Loucy (cell line): ENCODE measurements around the gene SPATS2.

Source experiments
- H2AFZ ChIP-seq: fragments of 200-600 bp; sonication (generic); 2 replicates; pipeline ENCODE4 v1.6.0; 2016; ENCODE audit warnings: antibody characterized with exemption, mild to moderate bottlenecking, low read length, moderate library complexity
- H3F3A ChIP-seq: fragments of 200-600 bp; 2 replicates; pipeline ENCODE4 v1.6.0; 2016; ENCODE audit warnings: antibody characterized with exemption, low read depth, mild to moderate bottlenecking
- H3K27me3 ChIP-seq: fragments of 200-600 bp; sonication (generic); 2 replicates; pipeline ENCODE4 v1.6.1; 2014; ENCODE audit warnings: low read length, mild to moderate bottlenecking; ENCODE audit not compliant: insufficient read depth, poor library complexity, severe bottlenecking
- H3K36me3 ChIP-seq: fragments of 200-600 bp; sonication (generic); 2 replicates; pipeline ENCODE4 v1.6.1; 2016; ENCODE audit warnings: low read length; ENCODE audit not compliant: insufficient read depth
- H3K4me1 ChIP-seq: fragments of 200-600 bp; sonication (generic); 2 replicates; pipeline ENCODE4 v1.5.1; 2014; ENCODE audit warnings: low read length, mild to moderate bottlenecking; ENCODE audit not compliant: insufficient read depth, poor library complexity, severe bottlenecking
- H3K4me2 ChIP-seq: fragments of 200-600 bp; sonication (generic); 2 replicates; pipeline ENCODE4 v1.6.0; 2014; ENCODE audit warnings: antibody characterized with exemption, low read length, low read depth, mild to moderate bottlenecking; ENCODE audit not compliant: poor library complexity, severe bottlenecking
- H3K4me3 ChIP-seq: fragments of 200-600 bp; sonication (generic); 2 replicates; pipeline ENCODE4 v1.5.1; 2014; ENCODE audit warnings: low read length, mild to moderate bottlenecking, mixed read lengths; ENCODE audit not compliant: poor library complexity, severe bottlenecking
- H3K79me2 ChIP-seq: fragments of 200-600 bp; sonication (generic); 2 replicates; pipeline ENCODE4 v1.6.1; 2014; ENCODE audit warnings: low read length; ENCODE audit not compliant: insufficient read depth
- H3K9ac ChIP-seq: fragments of 200-600 bp; sonication (generic); 2 replicates; pipeline ENCODE4 v1.6.0; 2014; ENCODE audit warnings: mild to moderate bottlenecking, low read depth, low read length, moderate library complexity; ENCODE audit not compliant: poor library complexity, severe bottlenecking
- H3K9me2 ChIP-seq: fragments of 200-600 bp; sonication (generic); replicated peaks from 2 replicates; pipeline ENCODE4 v1.6.1; 2016; ENCODE audit warnings: low read depth, low read length, mixed read lengths
- H3K9me3 ChIP-seq: fragments of 200-600 bp; sonication (generic); 2 replicates; pipeline ENCODE4 v1.6.1; 2014; ENCODE audit warnings: mild to moderate bottlenecking, antibody characterized with exemption, low read length, low read depth; ENCODE audit not compliant: insufficient read depth
- H4K20me1 ChIP-seq: fragments of 200-600 bp; sonication (generic); 2 replicates; pipeline ENCODE4 v1.6.0; 2014; ENCODE audit warnings: antibody characterized with exemption, low read length, mild to moderate bottlenecking; ENCODE audit not compliant: insufficient read depth, poor library complexity, severe bottlenecking
- EZH2phosphoT487 ChIP-seq: fragments of 200-600 bp; IDR thresholded peaks from 2 replicates; pipeline ENCODE4 v1.6.1; 2018; ENCODE audit warnings: antibody characterized with exemption, mild to moderate bottlenecking, moderate library complexity, borderline replicate concordance
- TF ChIP-seq, protein P1 (sequence below): fragments of 200-600 bp; sonication (generic); conservative IDR thresholded peaks from 2 replicates; pipeline ENCODE4 v1.5.1; 2014; ENCODE audit warnings: mild to moderate bottlenecking, antibody characterized with exemption, low read length

SPATS2 gene

DNA sequence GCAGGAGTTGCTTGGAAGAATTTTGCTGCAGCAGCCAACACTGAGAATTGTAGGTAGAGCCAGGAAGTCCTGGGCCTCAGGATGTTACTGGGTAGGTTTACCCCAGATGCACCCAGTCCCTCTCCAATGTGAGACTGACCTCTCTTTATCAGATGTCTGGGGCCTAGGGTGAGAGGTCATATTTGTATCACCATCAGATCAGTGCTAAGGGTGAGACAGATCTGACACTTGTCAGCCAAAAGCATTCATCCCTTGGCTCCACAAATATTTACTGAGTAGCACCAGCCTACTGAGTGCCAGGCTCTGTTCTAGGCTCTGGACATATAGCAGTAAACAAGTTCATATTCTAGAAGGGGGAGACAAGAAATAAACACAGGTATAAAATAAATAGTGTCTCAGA lies 39.9 kb upstream of the SPATS2 start:
- H3K9me2 ChIP-seq: no peaks in the 10 kb centered on the region
- H3K9me3 ChIP-seq: no peaks in the 10 kb centered on the region
- H3K4me3 ChIP-seq: no peak overlapping the region
- H3K4me1 ChIP-seq: peaks cover 12% of the 10 kb centered on the region
- no peak overlapping the region for H3K9ac ChIP-seq
- peaks cover 41% of the 10 kb centered on the region; the same call in 1 of the 2 replicates for H3K36me3 ChIP-seq
- H3K79me2 ChIP-seq: peaks cover 44% of the 10 kb centered on the region
- H3K27me3 ChIP-seq: no peaks in the 10 kb centered on the region
- H2AFZ ChIP-seq: no peak overlapping the region
- peaks cover 5% of the 10 kb centered on the region for H4K20me1 ChIP-seq
- no peaks in the 10 kb centered on the region for H3F3A ChIP-seq
- TF ChIP-seq, protein P1, sequence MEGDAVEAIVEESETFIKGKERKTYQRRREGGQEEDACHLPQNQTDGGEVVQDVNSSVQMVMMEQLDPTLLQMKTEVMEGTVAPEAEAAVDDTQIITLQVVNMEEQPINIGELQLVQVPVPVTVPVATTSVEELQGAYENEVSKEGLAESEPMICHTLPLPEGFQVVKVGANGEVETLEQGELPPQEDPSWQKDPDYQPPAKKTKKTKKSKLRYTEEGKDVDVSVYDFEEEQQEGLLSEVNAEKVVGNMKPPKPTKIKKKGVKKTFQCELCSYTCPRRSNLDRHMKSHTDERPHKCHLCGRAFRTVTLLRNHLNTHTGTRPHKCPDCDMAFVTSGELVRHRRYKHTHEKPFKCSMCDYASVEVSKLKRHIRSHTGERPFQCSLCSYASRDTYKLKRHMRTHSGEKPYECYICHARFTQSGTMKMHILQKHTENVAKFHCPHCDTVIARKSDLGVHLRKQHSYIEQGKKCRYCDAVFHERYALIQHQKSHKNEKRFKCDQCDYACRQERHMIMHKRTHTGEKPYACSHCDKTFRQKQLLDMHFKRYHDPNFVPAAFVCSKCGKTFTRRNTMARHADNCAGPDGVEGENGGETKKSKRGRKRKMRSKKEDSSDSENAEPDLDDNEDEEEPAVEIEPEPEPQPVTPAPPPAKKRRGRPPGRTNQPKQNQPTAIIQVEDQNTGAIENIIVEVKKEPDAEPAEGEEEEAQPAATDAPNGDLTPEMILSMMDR: no peak
- no peak for TF ChIP-seq EZH2phosphoT487
- H3K4me2 ChIP-seq: no peak overlapping the region

DNA sequence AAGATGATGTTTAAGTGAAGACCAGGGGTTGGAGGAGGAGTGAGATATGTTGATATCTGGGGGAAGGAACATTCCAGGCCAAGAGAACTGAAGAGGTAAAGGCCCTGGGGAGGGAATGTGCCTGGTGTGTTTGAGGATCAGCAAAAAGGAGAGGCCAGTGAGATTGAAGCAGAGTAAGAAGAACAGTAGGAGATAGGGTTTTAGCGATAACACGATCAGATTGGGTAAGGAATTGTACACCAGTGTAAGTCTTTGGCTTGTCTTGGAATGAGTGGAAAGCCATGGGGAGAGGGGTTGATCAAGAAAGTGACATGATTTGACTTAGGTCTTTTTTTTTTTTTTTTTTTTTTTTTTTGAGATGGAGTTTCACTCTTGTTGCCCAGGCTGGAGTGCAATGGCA lies 39.4 kb upstream of the SPATS2 start:
- H3K4me1 ChIP-seq: peaks cover 12% of the 10 kb centered on the region
- no peaks in the 10 kb centered on the region for H3K9me3 ChIP-seq
- H3K4me3 ChIP-seq: no peak overlapping the region
- peaks cover 41% of the 10 kb centered on the region; the same call in 1 of the 2 replicates for H3K36me3 ChIP-seq
- H3F3A ChIP-seq: no peaks in the 10 kb centered on the region
- H2AFZ ChIP-seq: no peak overlapping the region
- H3K79me2 ChIP-seq: peaks cover 43% of the 10 kb centered on the region
- no peak for TF ChIP-seq EZH2phosphoT487
- TF ChIP-seq, protein P1: no peak
- H3K27me3 ChIP-seq: no peaks in the 10 kb centered on the region
- peaks cover 5% of the 10 kb centered on the region for H4K20me1 ChIP-seq
- no peak overlapping the region for H3K4me2 ChIP-seq
- no peaks in the 10 kb centered on the region for H3K9me2 ChIP-seq
- H3K9ac ChIP-seq: no peak overlapping the region

DNA sequence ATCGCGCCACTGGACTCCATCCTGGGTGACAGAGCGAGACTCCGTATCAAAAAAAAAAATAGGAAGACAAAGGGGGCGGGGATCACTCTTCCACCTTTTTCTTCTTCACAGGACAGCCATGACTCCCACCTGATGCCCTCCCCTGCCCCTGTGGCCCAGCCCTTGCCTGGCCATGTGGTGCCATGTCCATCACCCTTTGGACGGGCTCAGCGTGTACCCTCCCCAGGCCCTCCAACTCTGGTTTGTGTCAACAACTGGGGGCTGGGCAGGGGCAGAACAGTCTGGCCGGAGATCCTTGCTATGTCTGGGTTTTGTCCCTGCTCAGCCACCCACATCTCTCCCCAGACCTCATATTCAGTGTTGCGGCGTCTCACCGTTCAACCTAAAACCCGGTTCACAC lies 38.4 kb upstream of the SPATS2 start:
- no peaks in the 10 kb centered on the region for H3K27me3 ChIP-seq
- H3K9me3 ChIP-seq: no peaks in the 10 kb centered on the region
- peaks cover 36% of the 10 kb centered on the region for H3K79me2 ChIP-seq
- TF ChIP-seq, protein P1: no peak
- no peak for TF ChIP-seq EZH2phosphoT487
- no peak overlapping the region for H3K4me3 ChIP-seq
- peaks cover 12% of the 10 kb centered on the region for H3K4me1 ChIP-seq
- no peak overlapping the region for H3K4me2 ChIP-seq
- no peak overlapping the region for H3K9ac ChIP-seq
- H4K20me1 ChIP-seq: peaks cover 5% of the 10 kb centered on the region
- H3F3A ChIP-seq: no peaks in the 10 kb centered on the region
- H3K9me2 ChIP-seq: no peaks in the 10 kb centered on the region
- H3K36me3 ChIP-seq: peaks cover 41% of the 10 kb centered on the region; the same call in 1 of the 2 replicates
- no peak overlapping the region for H2AFZ ChIP-seq
